Kidney tubule cell (primary cell): ENCODE results near the gene NPHP4.
"Not testable (repeated sequence)": the region's sequence is repeated elsewhere in the genome, so short reads cannot be mapped to it uniquely, and the experiment has no call there.

Experiments used
- DNase-seq: peaks from one replicate; pipeline ENCODE4 v3.0.0-alpha.2; 2018; ENCODE audit warnings: low spot score

Gene NPHP4

DNA sequence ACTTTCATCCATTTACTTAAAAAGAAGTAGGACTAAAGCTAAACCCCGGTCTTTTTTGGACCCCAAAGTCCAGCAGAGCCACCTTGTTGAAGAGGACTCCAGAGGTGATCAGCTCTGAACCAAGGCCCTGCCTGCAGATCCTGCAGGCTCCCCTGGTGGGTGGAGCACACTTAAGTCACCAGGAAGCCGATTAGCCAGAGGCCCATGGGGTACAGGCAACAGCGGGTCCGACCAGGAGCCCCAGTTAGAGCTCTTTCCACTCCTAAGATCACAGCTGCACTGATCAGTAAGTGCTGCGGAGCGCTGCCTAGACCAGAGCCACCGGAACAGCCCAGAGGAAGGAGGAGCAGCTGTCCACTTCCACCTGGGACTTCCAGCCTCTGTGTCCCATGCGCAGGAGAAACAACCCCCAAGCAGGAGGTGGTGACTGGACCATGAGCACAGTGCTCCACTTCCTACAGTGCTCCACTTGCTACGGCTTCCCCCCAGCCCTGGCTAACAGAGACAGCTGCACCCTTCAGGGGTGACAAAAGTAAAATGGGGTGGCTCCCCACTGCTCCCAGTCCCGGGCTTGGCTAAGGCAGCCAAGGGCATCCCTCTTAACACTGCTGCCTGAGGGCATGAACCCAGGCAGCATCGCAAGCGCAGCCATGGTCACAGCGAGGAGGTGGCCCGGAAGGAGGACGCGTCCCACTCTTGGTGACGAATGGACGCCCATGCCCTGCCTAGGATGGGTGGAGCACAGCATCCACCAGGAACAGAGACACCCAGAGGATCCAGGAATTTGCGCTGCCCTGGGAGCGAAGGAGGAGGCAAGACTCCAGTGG, 58.0 kb downstream of the NPHP4 start:
- DNase-seq, result no peak

DNA sequence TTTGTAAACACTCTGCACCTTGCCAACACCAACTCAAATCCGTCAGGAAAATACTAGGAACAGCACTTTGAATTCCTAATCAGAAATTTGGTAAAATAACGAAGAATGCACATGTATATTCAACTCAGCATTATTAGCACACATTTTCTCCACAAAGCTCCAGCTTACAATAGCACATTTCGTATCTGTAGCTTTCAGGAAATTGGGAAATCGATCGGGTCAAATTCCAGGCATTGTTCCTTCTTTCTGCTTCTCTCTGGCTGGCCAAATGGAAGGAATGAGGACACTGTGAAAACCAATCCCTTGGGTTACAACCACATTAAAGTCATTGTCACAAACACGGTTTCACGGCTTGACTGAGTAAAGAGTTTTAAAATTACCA, 58.6 kb downstream of the NPHP4 start:
- DNase-seq, result no peak

DNA sequence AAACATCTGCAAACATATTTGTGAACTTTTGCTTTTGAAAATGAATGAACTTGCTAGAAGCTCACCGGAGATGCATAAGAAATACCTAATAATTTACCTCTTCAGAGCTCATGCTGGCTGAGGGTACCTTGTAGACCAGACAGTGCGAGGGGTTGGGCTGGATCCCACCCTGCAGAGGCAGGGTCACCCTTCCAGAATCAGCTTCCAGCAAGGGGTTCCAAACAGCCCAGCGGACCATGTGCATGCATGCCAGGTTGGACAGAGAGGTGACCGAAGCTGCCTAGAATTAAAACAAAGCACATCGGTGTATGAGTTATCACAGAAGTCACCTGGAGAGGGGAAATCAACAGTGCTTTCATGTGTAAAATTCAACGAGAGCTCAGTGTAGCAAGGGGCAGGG, 59.2 kb downstream of the NPHP4 start:
- DNase-seq, result no peak

DNA sequence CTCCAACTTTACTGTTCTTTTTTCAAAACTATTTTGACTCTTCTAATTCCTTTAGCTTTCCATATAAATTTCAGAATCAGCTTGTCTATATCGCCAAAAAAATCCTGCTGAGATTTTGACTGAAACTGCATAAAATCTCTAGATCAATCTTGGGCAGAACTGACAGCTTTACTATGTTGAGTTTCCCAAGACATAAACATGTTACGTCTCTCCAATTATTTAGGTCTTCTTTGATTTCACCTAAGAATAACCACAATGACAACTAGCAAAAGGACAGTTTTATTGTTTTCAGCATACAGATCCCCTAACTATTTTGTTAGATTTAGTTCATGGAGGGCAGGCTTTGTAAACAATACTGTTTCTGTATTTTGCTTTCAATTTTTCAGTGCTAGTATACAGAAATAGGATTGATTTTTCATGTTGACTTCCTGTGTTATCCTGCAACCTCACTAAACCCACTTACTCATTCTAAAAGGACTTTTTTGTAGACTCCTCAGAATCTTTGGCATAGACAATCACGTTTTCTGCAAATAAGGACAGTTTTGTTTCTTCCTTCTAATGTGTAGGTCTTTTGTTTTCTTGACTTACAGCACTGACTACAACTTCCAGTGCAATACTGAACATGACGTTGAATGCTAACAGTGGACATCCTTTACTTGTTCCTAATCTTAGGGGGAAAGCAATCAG, 63.4 kb downstream of the NPHP4 start:
- no peak for DNase-seq

DNA sequence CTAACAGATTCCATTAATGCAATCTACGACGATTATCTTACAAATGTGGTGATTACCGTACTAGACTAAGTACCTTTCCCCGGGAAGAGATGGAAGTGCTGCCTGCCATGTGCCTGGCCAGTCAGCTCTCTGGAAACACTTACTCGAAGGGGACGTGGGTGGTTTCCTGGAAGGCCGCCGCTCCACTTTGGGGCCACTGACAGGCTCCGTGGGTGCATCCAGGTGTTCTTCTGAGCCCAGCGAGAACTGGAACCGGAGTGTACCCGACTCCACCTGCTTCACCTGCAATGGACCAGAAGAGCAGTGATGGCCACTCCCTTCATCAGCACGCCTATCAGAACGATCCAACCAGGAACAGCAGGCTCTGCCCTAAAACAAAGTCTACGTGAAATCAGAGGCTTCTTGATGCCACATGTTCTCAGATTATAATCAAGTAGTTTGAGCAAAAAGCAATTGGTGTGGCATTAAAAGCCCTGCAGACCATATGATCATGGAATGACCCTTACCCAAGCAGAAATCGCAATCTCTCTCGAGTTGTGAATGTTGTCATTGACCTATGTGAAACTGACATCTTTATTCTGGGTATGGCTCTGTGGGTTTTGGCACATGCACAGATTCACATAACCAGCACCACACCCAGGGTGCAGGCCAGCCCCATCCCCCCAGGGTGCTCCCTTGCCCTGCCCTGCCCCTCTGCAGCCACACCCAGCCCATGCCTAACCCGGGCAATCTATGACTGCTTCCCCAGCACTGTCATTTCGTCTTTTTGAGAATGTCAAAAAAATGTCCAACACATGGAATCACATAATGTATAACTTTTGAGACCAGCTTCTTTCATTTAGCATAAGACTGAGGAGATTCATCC, 64.5 kb downstream of the NPHP4 start:
- DNase-seq, result no peak

DNA sequence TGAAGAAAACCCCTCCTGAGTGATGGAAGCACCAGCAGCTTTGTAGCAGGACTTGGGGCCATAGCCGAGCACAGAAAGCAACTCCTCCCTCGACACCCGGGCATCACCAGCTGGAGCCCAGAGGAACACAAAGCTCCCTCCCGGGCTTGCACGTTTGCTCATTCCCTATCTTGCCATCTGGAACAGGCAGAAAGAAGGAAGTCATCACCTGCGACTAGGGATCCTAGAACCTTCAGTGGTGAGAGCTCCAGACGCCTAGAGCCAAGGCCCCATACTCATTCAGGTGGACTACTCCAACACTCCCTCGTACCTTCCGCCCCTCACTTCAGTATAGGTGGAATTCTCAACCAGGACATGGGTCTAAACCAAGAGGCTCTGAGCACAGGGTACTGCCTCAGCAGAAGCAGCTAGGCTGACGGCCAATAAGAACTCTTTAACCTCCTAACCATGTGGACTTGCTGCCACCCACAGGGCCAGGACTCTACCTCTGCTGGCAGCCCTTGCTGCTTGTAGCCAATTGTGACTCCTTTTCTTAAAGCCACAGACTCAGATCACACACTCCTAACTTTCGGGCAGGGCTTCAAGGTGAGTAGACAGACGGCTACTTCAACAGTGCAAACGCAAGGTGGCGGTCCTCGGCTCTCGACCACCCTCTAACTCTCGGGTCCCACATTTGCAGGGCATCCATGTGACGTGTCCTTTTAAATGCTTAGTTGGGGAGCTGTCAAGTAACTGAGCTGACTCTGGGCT, 65.4 kb downstream of the NPHP4 start:
- no peak for DNase-seq

DNA sequence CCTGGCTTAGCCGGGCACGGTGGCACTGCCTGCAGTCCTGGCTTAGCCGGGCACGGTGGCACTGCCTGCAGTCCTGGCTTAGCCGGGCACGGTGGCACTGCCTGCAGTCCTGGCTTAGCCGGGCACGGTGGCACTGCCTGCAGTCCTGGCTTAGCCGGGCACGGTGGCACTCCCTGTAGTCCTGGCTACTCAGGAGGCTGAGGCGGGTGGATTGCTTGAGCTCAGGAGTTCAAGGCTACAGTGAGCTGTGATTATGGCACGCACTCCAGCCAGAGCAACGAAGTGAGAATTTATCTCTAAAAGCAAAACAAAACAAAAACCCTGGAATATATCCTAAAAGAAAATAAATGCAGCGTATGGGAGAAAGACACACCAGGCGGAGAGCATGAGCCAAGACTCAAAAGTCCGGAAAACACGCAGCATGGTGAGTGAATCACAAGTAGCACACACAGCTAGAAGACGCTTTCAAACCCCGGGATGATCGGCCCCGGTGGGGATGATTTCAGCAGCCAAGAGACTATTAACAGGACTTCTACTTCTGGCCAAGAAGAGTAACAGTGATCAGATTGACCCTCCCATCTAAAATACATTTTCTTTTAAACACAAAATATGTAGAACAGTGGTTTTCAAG, 69.4 kb downstream of the NPHP4 start:
- not testable (repeated sequence) for DNase-seq

DNA sequence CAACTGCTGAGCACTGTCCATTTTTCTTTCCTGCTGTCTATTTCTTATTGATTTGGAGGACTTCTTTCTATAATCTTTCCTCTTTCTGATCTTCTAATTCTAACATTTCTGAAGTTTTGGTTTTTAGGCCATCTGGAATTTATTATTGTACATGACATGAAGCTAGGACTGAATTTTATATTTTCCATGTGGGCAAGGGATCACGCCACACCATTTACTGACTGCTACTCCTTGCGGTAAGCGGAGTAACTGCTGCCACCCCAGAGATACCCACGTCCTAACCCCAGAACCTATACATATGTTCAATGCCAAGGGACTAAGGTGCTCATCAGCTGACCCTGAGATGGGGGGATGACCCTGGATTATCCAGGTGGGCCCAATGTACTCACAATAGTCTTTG, 70.6 kb downstream of the NPHP4 start:
- no peak for DNase-seq

DNA sequence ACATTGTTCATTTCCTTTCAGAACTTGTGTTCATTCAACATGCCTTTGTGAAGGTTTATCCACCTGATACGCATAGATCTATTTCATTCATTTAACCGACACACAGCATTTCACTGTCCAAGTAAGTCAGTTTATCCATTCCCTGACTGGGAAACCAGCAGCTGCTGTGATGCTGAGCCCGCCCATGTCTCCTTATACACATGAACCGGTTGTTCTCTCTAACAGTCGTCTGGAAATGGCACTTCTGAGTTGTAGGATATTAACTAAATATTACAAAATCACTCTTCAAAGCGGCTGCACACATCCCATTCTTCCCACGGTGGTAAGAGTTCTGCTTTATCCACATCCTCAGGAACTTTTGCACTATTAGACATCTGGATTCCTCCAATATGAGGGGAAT, 71.1 kb downstream of the NPHP4 start:
- DNase-seq, result no peak

DNA sequence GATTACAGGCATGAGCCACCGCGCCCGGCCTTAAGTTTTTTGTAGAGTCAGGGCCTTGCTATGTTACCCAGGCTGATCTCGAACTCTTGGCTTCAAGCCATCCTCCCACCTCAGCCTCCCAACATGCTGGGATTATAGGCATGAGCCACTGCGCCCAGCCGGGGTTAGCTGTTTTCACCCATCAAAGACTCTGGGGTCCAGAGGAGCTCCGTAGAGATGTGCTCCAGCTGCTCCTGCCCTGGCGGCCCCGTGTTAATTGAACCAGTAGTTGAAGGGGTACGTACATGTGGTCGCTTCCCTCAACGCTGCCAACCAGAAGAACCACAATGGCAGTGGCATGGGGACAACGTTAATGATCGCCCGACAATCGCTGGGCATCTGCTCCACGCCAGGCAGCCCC, 72.0 kb downstream of the NPHP4 start:
- DNase-seq, result no peak

DNA sequence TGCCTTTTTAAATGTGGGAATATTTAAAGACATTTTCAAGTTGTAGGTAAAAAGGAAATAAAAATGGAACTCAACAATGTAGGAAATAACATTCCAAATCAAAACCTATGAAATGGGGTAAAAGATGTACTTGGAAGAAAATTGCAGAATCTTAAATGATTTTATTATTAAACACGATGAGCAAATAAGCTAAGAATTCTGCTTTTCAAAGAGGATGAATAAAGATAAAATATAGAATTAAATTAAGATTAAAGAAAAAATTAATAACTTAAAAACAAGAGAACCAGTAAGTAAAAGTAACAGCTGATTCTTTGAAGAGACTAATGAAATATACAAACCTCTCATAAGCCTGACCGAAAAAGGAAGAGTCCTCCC, 74.0 kb downstream of the NPHP4 start:
- no peak for DNase-seq

DNA sequence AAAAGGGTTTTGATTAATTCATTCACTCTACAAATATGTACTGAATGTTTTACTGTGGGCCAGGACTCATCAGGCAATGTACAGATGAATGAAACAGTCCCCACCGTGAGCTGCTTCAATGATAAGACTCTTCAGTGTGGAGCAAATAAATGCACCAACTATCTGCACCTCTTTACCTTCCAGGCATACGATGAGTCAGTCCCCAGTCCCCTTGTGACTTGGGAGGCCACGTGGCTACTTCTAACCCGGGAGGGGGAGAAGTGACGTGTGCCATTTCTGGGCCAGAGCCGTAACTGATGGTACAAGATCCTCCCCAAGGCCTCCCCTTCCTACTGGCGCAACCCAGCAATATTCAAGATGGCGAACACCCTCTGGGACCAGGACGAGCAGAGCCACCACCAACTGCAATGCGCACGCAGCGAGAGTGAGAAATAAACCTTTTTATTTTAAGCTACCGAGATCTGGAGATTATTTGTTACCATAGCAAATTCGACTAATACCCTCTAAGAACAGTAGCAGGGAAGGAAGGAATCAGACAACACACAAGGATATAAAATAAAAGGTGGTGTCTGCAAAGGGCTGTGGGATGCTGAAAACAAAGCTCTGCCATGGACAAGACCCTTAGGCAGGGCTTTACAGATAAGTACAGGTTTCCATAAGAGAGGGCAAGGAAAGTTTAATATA, 74.5 kb downstream of the NPHP4 start:
- no peak for DNase-seq

DNA sequence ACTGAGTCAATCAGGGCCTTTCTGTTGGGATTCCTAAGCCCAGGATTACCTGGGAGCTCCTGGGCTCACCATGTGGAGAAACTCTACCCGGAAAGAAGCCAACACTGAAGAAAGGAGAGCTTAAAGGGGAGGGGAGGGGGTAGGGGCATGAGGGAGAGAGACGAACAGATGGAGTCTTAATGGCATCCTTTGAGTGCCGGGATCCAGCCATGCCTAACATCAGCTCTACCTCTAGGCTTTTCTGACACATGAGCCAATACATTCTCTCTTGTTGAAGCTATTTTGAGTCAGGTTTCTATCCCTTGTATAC, 75.0 kb downstream of the NPHP4 start:
- no peak for DNase-seq

DNA sequence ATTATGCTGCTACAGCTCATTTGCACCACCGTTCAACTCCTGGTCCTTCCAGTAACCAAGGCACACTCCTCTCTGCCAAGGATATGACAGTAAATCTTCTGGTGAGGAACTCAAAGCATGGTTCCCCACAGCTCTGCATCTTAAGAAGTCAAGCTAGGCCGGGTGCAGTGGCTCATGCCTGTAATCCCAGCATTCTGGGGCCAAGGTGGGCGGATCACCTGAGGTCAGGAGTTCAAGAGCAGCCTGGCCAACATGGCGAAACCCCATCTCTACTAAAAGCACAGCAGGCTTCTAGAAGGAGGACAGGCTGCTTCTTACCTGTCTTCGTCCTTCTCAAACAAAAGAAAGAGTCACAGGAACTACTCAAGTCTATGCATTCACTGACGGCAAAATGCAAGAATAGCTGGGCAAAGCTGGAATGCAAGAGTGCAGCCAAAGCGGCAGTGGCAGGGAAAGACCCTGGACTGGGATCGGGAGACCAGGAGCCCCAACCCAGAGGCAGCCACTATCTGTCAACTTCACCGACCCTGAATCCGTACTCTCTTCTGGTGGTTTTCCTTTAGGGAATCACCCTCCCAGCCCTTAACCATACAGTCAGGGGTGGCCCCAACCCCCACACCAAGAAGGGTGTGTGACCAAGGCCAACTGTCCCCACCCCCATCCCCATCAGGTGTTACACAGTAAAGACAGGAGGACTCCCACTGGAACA, 75.5 kb downstream of the NPHP4 start:
- DNase-seq, result no peak

DNA sequence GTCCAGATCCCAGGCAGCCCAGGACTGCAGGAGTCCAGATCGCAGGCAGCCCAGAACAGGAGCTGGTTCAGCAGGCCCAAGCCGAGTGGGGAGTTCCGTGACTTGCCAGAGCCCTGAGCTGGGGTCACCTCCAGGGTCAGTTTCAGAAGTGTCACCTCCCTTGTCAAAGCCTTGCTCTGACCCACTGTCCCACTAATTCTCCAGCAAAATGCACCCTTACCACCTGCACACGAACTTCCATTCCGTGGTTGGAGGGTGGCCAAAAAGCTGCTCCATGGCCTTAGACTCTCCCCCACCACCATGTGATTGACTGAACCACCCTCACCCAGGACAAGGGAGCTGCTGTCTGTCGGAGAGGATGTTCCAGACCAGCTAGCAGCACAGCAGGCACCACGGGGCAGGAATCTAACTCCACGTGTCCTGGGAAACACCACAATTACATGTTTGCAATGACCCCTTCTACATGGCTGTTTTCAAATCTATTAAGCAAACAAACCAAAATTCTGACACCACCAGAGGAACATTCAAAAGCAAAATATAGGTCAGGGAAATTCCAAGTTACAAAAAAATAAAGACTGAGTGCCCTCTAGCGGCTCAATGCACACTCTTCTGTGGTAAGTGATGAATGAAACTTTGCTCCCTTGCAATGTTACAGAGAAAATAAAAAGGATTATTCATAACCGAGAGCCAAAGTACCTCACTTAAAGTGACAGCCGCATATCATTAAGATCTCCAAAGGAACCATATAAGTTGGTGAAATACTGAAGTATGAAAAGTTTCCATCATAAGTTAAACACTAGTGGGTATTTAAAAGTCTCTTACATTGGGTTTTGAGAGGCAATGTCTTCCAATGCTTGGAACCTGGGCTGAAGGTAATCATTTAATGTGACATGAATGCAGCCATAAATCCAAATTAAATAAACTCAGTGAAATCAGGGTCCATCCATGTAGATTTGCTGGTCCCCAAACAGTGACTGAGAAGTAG, 76.3 kb downstream of the NPHP4 start:
- peak; percentile 52 for DNase-seq

DNA sequence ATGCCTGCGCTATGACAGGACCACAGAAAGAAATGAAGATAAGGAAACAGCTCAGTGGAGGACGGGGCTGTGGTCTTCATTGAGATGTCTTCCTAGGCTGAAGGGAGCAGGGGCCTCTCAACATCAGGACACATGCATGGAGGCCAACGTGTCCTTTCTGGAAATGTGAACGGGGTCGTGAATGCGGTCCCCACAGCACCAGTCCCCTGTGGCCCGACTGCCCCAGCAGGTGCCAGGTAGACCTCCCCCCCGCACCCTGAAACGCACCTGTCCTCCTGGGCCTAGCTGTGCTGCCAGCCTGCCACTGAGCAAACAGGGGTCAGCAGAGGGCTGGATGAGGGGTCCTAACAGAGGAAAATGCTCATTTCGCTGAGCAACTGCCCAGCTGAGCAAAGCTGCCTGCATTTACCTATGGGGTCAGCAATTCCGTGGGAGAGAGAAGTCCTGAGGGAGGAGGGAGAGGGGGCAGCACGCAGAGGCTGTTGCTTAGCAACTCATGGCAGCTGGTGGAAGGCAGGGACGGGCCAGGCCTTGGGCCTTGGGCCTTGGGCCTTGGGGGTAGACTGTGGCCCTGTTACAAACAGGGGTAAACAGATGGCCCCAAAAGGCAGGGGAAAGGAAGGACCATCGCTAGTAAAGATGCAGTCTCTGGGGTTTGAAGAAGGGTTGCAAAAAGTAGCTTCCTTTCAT, 77.4 kb downstream of the NPHP4 start:
- no peak for DNase-seq

DNA sequence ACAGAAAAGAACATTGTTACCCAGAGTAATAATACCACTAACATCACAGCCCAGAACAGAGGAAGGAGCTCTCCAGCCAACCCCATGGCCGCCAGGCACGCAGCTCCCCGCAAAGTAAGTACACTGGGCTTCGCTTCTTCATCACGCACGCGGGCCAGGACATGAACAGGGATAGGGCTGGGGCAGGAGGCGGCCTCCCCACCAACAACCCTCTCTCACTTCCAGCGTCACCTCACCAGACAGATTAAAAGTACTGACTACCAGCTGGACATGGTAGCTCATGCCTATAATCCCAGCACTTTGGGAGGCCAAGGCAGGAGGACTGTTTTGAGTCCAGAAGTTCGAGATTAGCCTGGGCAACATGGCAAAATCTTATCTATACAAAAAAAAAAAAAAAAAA, 78.3 kb downstream of the NPHP4 start:
- DNase-seq, result no peak

DNA sequence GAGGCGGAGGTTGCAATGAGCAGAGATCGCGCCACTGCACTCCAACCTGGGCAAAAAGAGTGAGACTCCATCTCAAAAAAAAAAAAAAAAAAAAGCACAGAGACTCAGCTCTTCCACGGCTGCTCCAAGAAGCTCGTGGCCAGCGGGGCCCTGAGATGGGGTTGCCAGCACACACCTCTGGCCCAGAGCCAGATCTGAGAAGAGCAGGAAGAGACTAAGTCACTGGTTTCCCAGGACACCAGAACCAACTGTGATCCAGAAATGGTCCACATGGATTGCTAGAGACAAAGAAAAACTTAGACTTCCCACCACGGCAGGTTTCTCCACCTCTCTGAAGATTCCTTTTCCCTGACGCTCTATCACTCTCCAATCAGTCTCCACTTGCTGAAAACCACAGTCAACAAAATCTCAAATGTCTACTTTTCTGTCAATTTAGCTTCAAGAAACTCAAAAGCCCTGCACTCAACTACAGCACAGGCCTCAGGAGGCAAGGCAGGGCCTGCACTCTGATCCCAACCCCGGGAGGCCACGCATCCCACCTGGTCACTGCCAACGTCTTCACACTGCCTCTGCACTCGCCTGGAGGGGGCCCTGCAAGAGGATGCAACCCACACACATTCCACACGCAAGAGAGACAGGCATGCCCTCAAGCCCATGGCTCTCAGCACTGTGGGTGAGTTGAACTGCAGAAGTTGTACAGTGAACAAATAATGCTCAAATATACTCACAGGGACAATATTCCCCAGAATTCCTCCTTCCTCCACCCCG, 79.0 kb downstream of the NPHP4 start:
- DNase-seq, result no peak
